K562 (cell line): ENCODE results near the gene CMTM5. TPM values are rescaled to one million over a fixed set of nuclear protein-coding genes. Genes with fewer than 3 reads are reported as not detected.
"Not testable (repeated sequence)": the region's sequence is repeated elsewhere in the genome, so short reads cannot be mapped to it uniquely, and the experiment has no call there.

Source experiments
- ATAC-seq: fragments of 200-7000 bp; cut with Tn5 transposase; 3 replicates; pipeline ENCODE4 v1.9.1; 2020; ENCODE audit warnings: moderate library complexity
- BruUV-seq: library from RNA; stranded (reverse); fragments of 400-500 nt; replicated peaks from 2 replicates; lab custom pipeline; 2021; lab: Mats Ljungman, UMichigan
- CTCF ChIA-PET: fragments of 300-600 bp; formaldehyde crosslinking; extraction: SDS; loops from one replicate; lab custom pipeline; 2021; ENCODE audit warnings: low intra/inter-chr PET ratio; lab: Yijun Ruan, JAX
- POLR2A ChIA-PET: fragments of 300-600, 350-650 bp; sonication (Branson Sonifier 250); formaldehyde crosslinking; extraction: SDS; loops from one replicate; lab custom pipeline; 2021; ENCODE audit warnings: antibody characterized with exemption, inconsistent platforms; lab: Yijun Ruan, JAX
- DNase-seq, 4 experiments: peaks; one replicate each; pipeline versions ENCODE4 v3.0.0 to v3.0.0-alpha.2; 2011 to 2018; ENCODE audit warnings: low spot score in 3 of 4, mixed read lengths in 3 of 4; ENCODE audit errors: extremely low read depth in 1 of 4
- FAIRE-seq: peaks from 2 replicates; lab custom pipeline; 2011; peaks lifted over from hg19 to GRCh38; lab: Jason Lieb, UNC
- H2AFZ ChIP-seq: 2 replicates; pipeline ENCODE4 v1.6.0; 2011; ENCODE audit warnings: low read depth, low read length, control low read depth, inconsistent platforms
- H3K27ac ChIP-seq: fragments of 200-600 bp; 3 replicates; pipeline ENCODE4 v1.8.0; 2011; ENCODE audit warnings: low read depth, mild to moderate bottlenecking, control low read depth, inconsistent platforms, low read length, moderate library complexity, mixed read lengths; ENCODE audit errors: extremely low read depth
- H3K27me3 ChIP-seq, 2 experiments: fragments of 300-600 bp in 1 of 2; 2 replicates in 1 of 2; 3 replicates in 1 of 2; pipeline versions ENCODE4 v1.6.0 to v1.8.0; 2011; ENCODE audit warnings: inconsistent platforms in 2 of 2, low read length in 2 of 2, mild to moderate bottlenecking in 1 of 2, mixed read lengths in 1 of 2, moderate library complexity in 1 of 2; ENCODE audit not compliant: control insufficient read depth in 2 of 2, insufficient read depth in 2 of 2
- H3K36me3 ChIP-seq: fragments of 300-600 bp; 3 replicates; pipeline ENCODE4 v1.8.0; 2011; ENCODE audit warnings: mild to moderate bottlenecking, low read length, inconsistent platforms; ENCODE audit not compliant: control insufficient read depth, insufficient read depth
- H3K4me1 ChIP-seq, 2 experiments: fragments of 200-600 bp in 1 of 2; replicated peaks in 1 of 2; 2 replicates in 1 of 2; 3 replicates in 1 of 2; pipeline versions ENCODE4 v1.5.1 to v1.8.0; 2011; ENCODE audit warnings: inconsistent platforms in 2 of 2, low read length in 2 of 2, mild to moderate bottlenecking in 1 of 2, mixed read lengths in 1 of 2, moderate library complexity in 1 of 2; ENCODE audit not compliant: control insufficient read depth in 2 of 2, insufficient read depth in 2 of 2
- H3K4me2 ChIP-seq: 2 replicates; pipeline ENCODE4 v1.6.1; 2011; ENCODE audit warnings: low read length, control low read depth, inconsistent platforms, mixed read lengths; ENCODE audit not compliant: insufficient read depth
- H3K4me3 ChIP-seq: fragments of 200-600 bp; sonication (generic), shearing (Covaris generic); 2 replicates; pipeline ENCODE4 v1.5.1; 2016; ENCODE audit warnings: control low read depth, inconsistent platforms
- H3K79me2 ChIP-seq: fragments of 200-600 bp; 3 replicates; pipeline ENCODE4 v1.8.0; 2011; ENCODE audit warnings: low read length, inconsistent platforms; ENCODE audit not compliant: control insufficient read depth, insufficient read depth
- H3K9ac ChIP-seq, 2 experiments: 2 replicates each; pipeline versions ENCODE4 v1.6.0 to v1.6.1; 2011; ENCODE audit warnings: low read depth in 2 of 2, low read length in 2 of 2, control low read depth in 1 of 2, inconsistent platforms in 1 of 2, mild to moderate bottlenecking in 1 of 2, mixed read lengths in 1 of 2; ENCODE audit not compliant: insufficient read depth in 1 of 2
- H3K9me1 ChIP-seq: one replicate; pipeline ENCODE4 v1.6.0; 2011; ENCODE audit warnings: inconsistent platforms, mild to moderate bottlenecking, low read length, moderate library complexity; ENCODE audit not compliant: control insufficient read depth, insufficient read depth
- H3K9me3 ChIP-seq: replicated peaks from 2 replicates; pipeline ENCODE4 v1.5.1; 2011; ENCODE audit warnings: low read depth, low read length, inconsistent platforms; ENCODE audit not compliant: control insufficient read depth, insufficient read depth
- H4K20me1 ChIP-seq: replicated peaks from 2 replicates; pipeline ENCODE4 v1.6.1; 2011; ENCODE audit warnings: low read length, inconsistent platforms, mixed read lengths; ENCODE audit not compliant: control insufficient read depth, insufficient read depth
- ATF1 ChIP-seq, 2 experiments: fragments of 450-650 bp in 1 of 2; IDR thresholded peaks; 2 replicates each; pipeline ENCODE4 v1.6.1; 2016; ENCODE audit warnings: missing compliant biosample characterization in 1 of 2, missing genetic modification characterization in 1 of 2
- ATF3 ChIP-seq, 2 experiments: fragments of 450-650 bp in 1 of 2; sonication (generic) in 1 of 2; formaldehyde crosslinking in 1 of 2; IDR thresholded peaks in 1 of 2; conservative IDR thresholded peaks in 1 of 2; 2 replicates each; pipeline versions ENCODE4 v1.6.1 to v1.8.1; 2016 to 2023; ENCODE audit warnings: mild to moderate bottlenecking in 2 of 2, moderate library complexity in 2 of 2, inconsistent platforms in 1 of 2, missing genetic modification reagents in 1 of 2
- ATF7 ChIP-seq: fragments of 450-650 bp; IDR thresholded peaks from 2 replicates; pipeline ENCODE4 v1.7.1; 2014; ENCODE audit warnings: mild to moderate bottlenecking, moderate library complexity
- NRF1 ChIP-seq, 2 experiments: fragments of 450-650 bp; IDR thresholded peaks in 1 of 2; conservative IDR thresholded peaks in 1 of 2; 2 replicates each; pipeline ENCODE4 v1.6.1; 2014; ENCODE audit warnings: mild to moderate bottlenecking in 2 of 2
- WGBS: fragments of 100-300 bp; shearing (Covaris generic); methylation state at CpG from one replicate; pipeline ENCODE4 v1.1.6; 2016; ENCODE audit warnings: low coverage, mixed read lengths; ENCODE audit not compliant: insufficient coverage; ENCODE audit errors: missing lambda C conversion rate; 5-methylcytosine and 5-hydroxymethylcytosine counted together
- in situ Hi-C: fragments of 300-500 bp; cut with MboI; formaldehyde crosslinking; loops from 4 replicates; pipeline ENCODE4 v1.15.0; 2018; ENCODE audit warnings: inconsistent platforms, mixed read lengths
- intact Hi-C: fragments of 100-400 bp; cut with micrococcal nuclease; formaldehyde crosslinking; loops from 2 replicates; pipeline ENCODE4 v1.14.2; 2022
- polyA plus RNA-seq, 8 experiments: library from polyadenylated mRNA; depleted of rRNA in 4 of 8; stranded (reverse) in 5 of 8; unstranded in 3 of 8; fragments of >200 nt; fragmentation: Nextera tagmentation in 2 of 8; fragmentation: Illumina TruSeq in 1 of 8; extraction: Ambion mirVana in 2 of 8; extraction: Trizol in 1 of 8; gene quantifications; 2 replicates each; pipeline versions ENCODE4 v1.2.1 to v1.2.3, GENCODE V29; 2011 to 2014; ENCODE audit warnings: inconsistent platforms in 1 of 8, missing spikeins in 1 of 8
- total RNA-seq, 7 experiments: library from RNA; depleted of rRNA in 6 of 7; stranded (reverse); fragments of >200 nt in 6 of 7; fragmentation: Illumina TruSeq in 2 of 7; extraction: Trizol in 2 of 7; gene quantifications; 2 replicates each; pipeline versions ENCODE4 v1.2.1 to v1.2.3, GENCODE V29; 2011 to 2021; ENCODE audit warnings: low replicate concordance in 1 of 7

The CMTM5 gene
- total and polyA plus RNA-seq, 9 of the 15 experiments (the other 6 are each of a cell fraction or from before 2014, with no cell fraction given) = 0.21 TPM; not detected in 8

GRCh38 chr14:23389871-23390270, 13.0 kb downstream of the CMTM5 start:
- H3K9me1 ChIP-seq; H3K9ac ChIP-seq; DNase-seq; H4K20me1 ChIP-seq; H3K36me3 ChIP-seq; H3K79me2 ChIP-seq; CTCF ChIA-PET; H3K4me1 ChIP-seq; H2AFZ ChIP-seq; H3K4me2 ChIP-seq; intact Hi-C loops; POLR2A ChIA-PET; BruUV-seq; FAIRE-seq; H3K4me3 ChIP-seq; H3K9me3 ChIP-seq; H3K27ac ChIP-seq; TF ChIP-seq ATF3 (CRISPR knock-in tag; conservative IDR thresholded peaks at IDR 0.05); ATF1 (CRISPR knock-in tag; IDR thresholded peaks at IDR 0.05): not testable (repeated sequence)
- WGBS = 0% methylated on average over 1 of the region's 19 CpGs
- peak; percentile 94 for TF ChIP-seq ATF7
- TF ChIP-seq NRF1 (conservative IDR thresholded peaks at IDR 0.05 in 1 of 2, IDR thresholded peaks at IDR 0.05 in 1 of 2) = peak in 1 of 2 experiments; percentile 17; a peak in 1 of 4 replicates
- TF ChIP-seq ATF3 (IDR thresholded peaks at IDR 0.05) = peak; percentile 94
- peak; percentile 42; the same call in 1 of the 2 replicates for TF ChIP-seq ATF1 (tag; IDR thresholded peaks at IDR 0.05)
- in situ Hi-C loops = loop anchor here (10.0 kb wide), 1 partner anchor 125 kb away; no protein-coding TSS in a partner anchor
- peak; percentile 54; the same call in 2 of the 3 replicates for ATAC-seq
- H3K27me3 ChIP-seq = peaks cover 31 to 69% of the 10 kb centered on the region in 2 experiments; a peak in 3 of 5 replicates
